Inflammatory macrophage treated with lipopolysaccharide for 1 hour (primary cell): ENCODE results near the gene EYA3.
A peak's percentile ranks its signal among the peaks of the same experiment; 100 is the strongest.
"Not testable (repeated sequence)": the region's sequence is repeated elsewhere in the genome, so short reads cannot be mapped to it uniquely, and the experiment has no call there.

Experiments used
- DNase-seq, 2 donors: peaks; one replicate each; pipeline ENCODE4 v3.0.0-alpha.2; 2020 to 2022

EYA3 gene

GRCh38 chr1:28027238-28027637, 61.2 kb downstream of the EYA3 start:
- DNase-seq = no peak

GRCh38 chr1:28026329-28026728, 62.1 kb downstream of the EYA3 start:
- DNase-seq = no peak

GRCh38 chr1:28021064-28021463, 67.3 kb downstream of the EYA3 start:
- DNase-seq = no peak

GRCh38 chr1:28010969-28011368, 77.4 kb downstream of the EYA3 start:
- no peak for DNase-seq

- not testable (repeated sequence) for DNase-seq
These were observed 85.3 kb downstream of the EYA3 start for GRCh38 chr1:28003117-28003516.

- no peak for DNase-seq
These were observed 85.8 kb downstream of the EYA3 start for GRCh38 chr1:28002600-28002999.

- DNase-seq = no peak
These were observed 89.4 kb downstream of the EYA3 start for GRCh38 chr1:27999055-27999454.

- DNase-seq = not testable (repeated sequence)
These were observed 93.9 kb downstream of the EYA3 start for GRCh38 chr1:27994526-27994925.

- peak; percentile 51 to 67 for DNase-seq
These were observed 94.3 kb downstream of the EYA3 start for GRCh38 chr1:27994060-27994459.

- DNase-seq = peak; percentile 59 to 79
These were observed 95.2 kb downstream of the EYA3 start for GRCh38 chr1:27993241-27993640.

- peak in 1 of 2 donors; percentile 10 for DNase-seq
These were observed 96.1 kb downstream of the EYA3 start for GRCh38 chr1:27992276-27992675.

- DNase-seq = no peak
These were observed 97.4 kb downstream of the EYA3 start for GRCh38 chr1:27990920-27991537.

GRCh38 chr1:27981145-27981544, 107.3 kb downstream of the EYA3 start:
- DNase-seq = no peak

GRCh38 chr1:27980216-27980845, 108.1 kb downstream of the EYA3 start:
- no peak for DNase-seq

- no peak for DNase-seq
These were observed 108.6 kb downstream of the EYA3 start for GRCh38 chr1:27979859-27980201.

GRCh38 chr1:27979151-27979858, 109.1 kb downstream of the EYA3 start:
- DNase-seq = peak; percentile 60 to 72

- no peak for DNase-seq
These were observed 114.0 kb downstream of the EYA3 start for GRCh38 chr1:27974417-27974781.

GRCh38 chr1:27973771-27974416, 114.5 kb downstream of the EYA3 start:
- no peak for DNase-seq

- no peak for DNase-seq
These were observed 116.3 kb downstream of the EYA3 start for GRCh38 chr1:27972141-27972540.

GRCh38 chr1:27971674-27972073, 116.7 kb downstream of the EYA3 start:
- DNase-seq = no peak

- no peak for DNase-seq
These were observed 118.0 kb downstream of the EYA3 start for GRCh38 chr1:27970401-27970800.

GRCh38 chr1:27968692-27969091, 119.7 kb downstream of the EYA3 start:
- DNase-seq = peak; percentile 18 to 24

- DNase-seq = no peak
These were observed 120.4 kb downstream of the EYA3 start for GRCh38 chr1:27967884-27968466.
